HL-60 (cell line): Measurements from ENCODE around the gene ERBB2.
"Not testable (repeated sequence)": the region's sequence is repeated elsewhere in the genome, so short reads cannot be mapped to it uniquely, and the experiment has no call there.

ENCODE experiments used
- DNase-seq, 2 experiments: peaks; one replicate each; pipeline ENCODE4 v3.0.0-alpha.2; 2010 to 2020; ENCODE audit warnings: low read depth in 1 of 2, low spot score in 1 of 2
- H3K27ac ChIP-seq: fragments of 250-450 bp; sonication (Bioruptor Pico); replicated peaks from 2 replicates; pipeline ENCODE4 v1.5.1; 2020; ENCODE audit warnings: mild to moderate bottlenecking, moderate library complexity
- H3K27me3 ChIP-seq: fragments of 250-450 bp; sonication (Bioruptor Pico); 2 replicates; pipeline ENCODE4 v1.5.1; 2021; ENCODE audit warnings: mild to moderate bottlenecking, moderate library complexity; ENCODE audit not compliant: insufficient read depth, poor library complexity, severe bottlenecking
- H3K4me3 ChIP-seq: replicated peaks from 2 replicates; pipeline ENCODE4 v1.5.1; 2011; ENCODE audit warnings: mild to moderate bottlenecking, control low read depth, low read length; ENCODE audit not compliant: insufficient read depth
- GABPA ChIP-seq: IDR thresholded peaks from 2 replicates; pipeline ENCODE4 v1.6.1; 2012; ENCODE audit warnings: low read depth
- POLR2AphosphoS5 ChIP-seq: IDR thresholded peaks from 2 replicates; pipeline ENCODE4 v1.6.1; 2012; ENCODE audit warnings: low read depth
- SPI1 ChIP-seq: IDR thresholded peaks from 2 replicates; pipeline ENCODE4 v1.6.1; 2012; ENCODE audit warnings: low read depth, mild to moderate bottlenecking, borderline replicate concordance
- TF ChIP-seq, protein P1 (sequence below): IDR thresholded peaks from one replicate; pipeline ENCODE4 v1.5.1; 2011; ENCODE audit warnings: low read length, control low read depth, inconsistent platforms; ENCODE audit not compliant: insufficient read depth
- TF ChIP-seq, protein P2 (sequence below): IDR thresholded peaks from 2 replicates; pipeline ENCODE4 v1.6.1; 2012; ENCODE audit warnings: low read depth; ENCODE audit not compliant: insufficient replicate concordance

ERBB2 gene

DNA sequence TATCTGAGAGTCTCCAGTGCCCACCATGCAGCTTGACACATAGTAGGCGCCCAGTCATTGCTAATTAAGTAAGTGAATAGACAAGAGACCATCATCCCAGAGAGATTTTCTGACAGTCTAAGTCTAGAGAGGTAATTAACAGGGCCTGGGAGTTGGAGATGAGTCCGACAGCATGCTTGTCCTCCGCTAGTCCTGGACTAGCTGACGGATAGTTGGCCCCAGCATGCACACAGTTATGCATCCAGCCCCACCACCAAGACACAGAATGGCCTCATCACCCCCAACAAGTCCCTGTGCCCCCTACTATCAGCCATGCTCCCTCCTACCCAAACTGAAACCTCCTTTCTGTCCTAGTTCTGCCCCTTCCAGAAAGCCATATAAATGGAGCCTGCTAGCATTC lies 47.9 kb downstream of the ERBB2 start:
- TF ChIP-seq GABPA: no peak
- TF ChIP-seq, protein P1, sequence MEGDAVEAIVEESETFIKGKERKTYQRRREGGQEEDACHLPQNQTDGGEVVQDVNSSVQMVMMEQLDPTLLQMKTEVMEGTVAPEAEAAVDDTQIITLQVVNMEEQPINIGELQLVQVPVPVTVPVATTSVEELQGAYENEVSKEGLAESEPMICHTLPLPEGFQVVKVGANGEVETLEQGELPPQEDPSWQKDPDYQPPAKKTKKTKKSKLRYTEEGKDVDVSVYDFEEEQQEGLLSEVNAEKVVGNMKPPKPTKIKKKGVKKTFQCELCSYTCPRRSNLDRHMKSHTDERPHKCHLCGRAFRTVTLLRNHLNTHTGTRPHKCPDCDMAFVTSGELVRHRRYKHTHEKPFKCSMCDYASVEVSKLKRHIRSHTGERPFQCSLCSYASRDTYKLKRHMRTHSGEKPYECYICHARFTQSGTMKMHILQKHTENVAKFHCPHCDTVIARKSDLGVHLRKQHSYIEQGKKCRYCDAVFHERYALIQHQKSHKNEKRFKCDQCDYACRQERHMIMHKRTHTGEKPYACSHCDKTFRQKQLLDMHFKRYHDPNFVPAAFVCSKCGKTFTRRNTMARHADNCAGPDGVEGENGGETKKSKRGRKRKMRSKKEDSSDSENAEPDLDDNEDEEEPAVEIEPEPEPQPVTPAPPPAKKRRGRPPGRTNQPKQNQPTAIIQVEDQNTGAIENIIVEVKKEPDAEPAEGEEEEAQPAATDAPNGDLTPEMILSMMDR: no peak
- TF ChIP-seq, protein P2, sequence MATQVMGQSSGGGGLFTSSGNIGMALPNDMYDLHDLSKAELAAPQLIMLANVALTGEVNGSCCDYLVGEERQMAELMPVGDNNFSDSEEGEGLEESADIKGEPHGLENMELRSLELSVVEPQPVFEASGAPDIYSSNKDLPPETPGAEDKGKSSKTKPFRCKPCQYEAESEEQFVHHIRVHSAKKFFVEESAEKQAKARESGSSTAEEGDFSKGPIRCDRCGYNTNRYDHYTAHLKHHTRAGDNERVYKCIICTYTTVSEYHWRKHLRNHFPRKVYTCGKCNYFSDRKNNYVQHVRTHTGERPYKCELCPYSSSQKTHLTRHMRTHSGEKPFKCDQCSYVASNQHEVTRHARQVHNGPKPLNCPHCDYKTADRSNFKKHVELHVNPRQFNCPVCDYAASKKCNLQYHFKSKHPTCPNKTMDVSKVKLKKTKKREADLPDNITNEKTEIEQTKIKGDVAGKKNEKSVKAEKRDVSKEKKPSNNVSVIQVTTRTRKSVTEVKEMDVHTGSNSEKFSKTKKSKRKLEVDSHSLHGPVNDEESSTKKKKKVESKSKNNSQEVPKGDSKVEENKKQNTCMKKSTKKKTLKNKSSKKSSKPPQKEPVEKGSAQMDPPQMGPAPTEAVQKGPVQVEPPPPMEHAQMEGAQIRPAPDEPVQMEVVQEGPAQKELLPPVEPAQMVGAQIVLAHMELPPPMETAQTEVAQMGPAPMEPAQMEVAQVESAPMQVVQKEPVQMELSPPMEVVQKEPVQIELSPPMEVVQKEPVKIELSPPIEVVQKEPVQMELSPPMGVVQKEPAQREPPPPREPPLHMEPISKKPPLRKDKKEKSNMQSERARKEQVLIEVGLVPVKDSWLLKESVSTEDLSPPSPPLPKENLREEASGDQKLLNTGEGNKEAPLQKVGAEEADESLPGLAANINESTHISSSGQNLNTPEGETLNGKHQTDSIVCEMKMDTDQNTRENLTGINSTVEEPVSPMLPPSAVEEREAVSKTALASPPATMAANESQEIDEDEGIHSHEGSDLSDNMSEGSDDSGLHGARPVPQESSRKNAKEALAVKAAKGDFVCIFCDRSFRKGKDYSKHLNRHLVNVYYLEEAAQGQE: no peak
- no peak for TF ChIP-seq POLR2AphosphoS5
- TF ChIP-seq SPI1: no peak
- Histone ChIP-seq H3K27me3 (peaks cover 8% of the 10 kb centered on the region), H3K27ac (no peak overlapping the region), H3K4me3 (no peak overlapping the region)
- no peak for DNase-seq

DNA sequence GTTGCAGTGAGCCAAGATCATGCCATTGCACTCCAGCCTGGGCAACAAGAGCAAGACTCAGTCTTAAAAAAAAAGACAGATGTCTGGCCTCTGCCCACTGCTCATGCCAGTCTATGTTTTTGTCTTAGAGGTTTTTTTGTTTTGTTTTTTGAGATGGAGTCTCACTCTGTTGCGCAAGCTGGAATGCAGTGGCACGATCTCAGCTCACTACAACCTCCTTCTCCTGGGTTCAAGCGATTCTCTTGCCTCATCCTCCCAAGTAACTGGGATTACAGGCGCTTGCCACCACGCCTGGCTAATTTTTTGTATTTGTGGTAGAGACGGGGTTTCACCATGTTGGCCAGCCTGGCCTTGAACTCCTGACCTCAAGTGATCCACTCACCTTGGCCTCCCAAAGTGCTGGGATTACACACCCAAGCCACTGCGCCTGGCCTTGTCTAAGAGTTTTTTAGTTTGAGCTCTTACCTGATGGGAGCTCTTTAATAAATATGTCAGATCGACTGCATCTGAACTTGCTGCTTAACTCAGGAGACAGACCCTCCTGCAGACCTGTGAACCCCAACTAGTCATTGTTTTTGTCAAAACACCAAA lies 48.7 kb downstream of the ERBB2 start:
- not testable (repeated sequence) for DNase-seq, H3K27me3 ChIP-seq, H3K27ac ChIP-seq

DNA sequence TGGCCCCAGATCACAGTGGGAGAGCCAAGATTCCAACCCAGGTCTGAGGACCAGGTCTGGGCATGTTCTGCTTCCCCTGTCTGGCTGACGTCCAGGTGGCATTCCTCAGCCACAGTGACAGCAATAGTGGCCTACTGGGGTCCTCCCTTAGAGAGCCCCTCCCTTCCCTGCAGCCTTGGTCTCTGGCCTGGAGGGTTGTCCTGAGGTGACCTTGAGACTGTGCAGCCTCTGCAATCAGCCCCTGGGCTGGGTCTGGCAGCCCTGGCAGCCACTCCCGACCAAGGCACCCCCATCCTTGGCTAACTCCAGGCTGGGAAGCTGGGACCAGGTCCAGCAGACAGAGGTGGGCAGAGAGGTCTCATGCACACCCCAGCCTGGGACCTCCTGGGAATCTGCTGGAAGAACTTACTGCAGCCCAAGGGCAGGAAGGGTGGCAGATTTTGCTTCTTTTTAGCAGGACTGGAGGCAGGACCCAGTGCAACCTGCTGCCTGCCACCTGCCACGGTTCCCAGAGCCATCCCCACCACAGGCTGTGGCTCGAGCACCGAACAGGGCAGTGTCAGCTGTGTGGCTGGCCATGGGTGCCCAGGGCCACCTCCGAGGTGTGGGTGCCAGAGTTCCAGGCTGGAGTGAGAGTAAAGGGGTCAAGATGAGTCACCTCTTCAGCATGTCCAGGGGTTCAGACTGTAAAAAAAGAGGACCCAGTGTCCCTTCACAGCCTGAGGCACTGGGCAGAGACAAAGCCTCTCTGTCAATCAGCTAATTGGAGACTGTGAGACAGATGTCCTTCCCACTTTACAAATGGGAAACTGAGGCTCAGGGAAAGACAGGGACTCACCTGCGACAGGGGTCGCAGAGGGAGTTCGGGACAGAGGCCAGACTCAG lies 50.5 kb downstream of the ERBB2 start:
- DNase-seq: no peak
- H3K4me3 ChIP-seq: no peak overlapping the region
- H3K27me3 ChIP-seq: no peaks in the 10 kb centered on the region
- TF ChIP-seq POLR2AphosphoS5: no peak
- TF ChIP-seq, protein P2: no peak
- no peak for TF ChIP-seq SPI1
- TF ChIP-seq, protein P1: no peak
- TF ChIP-seq GABPA: no peak
- no peak overlapping the region for H3K27ac ChIP-seq

More for the DNA sequence above, 48.7 kb downstream of the ERBB2 start:
- H3K4me3 ChIP-seq: not testable (repeated sequence)

DNA sequence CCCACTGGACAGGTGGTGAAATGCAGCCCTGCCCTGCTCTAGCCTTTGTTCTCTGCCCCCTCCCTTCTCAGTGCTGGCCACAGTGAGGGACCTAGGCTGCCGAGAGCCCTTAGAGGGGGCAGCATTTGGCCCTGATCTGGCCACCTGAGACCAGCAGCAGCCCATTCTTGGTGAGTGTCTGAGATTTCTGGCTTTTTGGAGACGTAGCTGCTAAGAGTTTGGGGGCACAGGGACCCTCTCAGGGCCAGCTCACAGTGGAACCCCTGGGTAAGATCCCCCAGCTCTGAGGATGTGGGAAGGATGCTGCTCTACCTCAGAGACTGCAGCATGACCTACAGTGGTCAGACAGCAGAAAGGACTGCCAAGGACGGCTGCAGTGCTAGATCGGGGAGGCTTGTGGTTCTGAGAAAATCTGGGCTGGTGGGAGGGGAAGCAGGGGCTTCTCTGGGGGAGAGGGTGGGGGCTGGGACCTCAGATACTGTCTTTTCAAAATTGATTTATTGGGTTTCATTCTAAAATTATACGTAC lies 51.2 kb downstream of the ERBB2 start:
- Histone ChIP-seq H3K27ac (no peak overlapping the region), H3K4me3 (no peak overlapping the region), H3K27me3 (no peaks in the 10 kb centered on the region)
- no peak for DNase-seq
- TF ChIP-seq, protein P1: no peak
- TF ChIP-seq, protein P2: no peak
